GM19455 (cell line): ENCODE data around the gene TTBK2.
"Not testable (repeated sequence)": the region's sequence is repeated elsewhere in the genome, so short reads cannot be mapped to it uniquely, and the experiment has no call there.

Experiments used
- ATAC-seq: cut with Tn5 transposase; IDR thresholded peaks from one replicate; pipeline ENCODE4 v1.9.1; 2021; ENCODE audit not compliant: unreplicated experiment

TTBK2 gene

DNA sequence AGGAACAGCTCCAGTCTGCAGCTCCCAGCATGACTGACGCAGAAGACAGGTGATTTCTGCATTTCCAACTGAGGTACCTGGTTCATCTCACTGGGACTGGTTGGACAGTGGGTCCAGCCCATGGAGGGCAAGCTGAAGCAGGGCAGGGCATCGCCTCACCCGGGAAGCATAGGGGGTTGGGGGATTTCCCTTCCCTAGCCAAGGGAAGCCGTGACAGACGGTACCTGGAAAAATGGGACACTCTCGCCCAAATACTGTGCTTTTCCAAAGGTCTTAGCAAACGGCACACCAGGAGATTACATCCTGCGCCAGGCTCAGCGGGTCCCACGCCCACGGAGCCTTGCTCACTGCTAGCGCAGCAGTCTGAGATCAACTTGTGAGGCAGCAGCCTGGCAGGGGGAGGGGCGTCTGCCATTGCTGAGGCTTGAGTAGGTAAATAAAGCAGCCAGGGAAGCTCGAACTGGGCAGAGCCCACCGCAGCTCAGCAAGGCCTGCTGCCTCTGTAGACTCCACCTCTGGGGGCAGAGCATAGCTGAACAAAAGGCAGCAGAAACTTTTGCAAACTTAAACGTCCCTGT lies 156.3 kb downstream of the TTBK2 start:
- ATAC-seq, result not testable (repeated sequence)

GRCh38 chr15:42761813-42762212 lies 158.8 kb downstream of the TTBK2 start:
- ATAC-seq, result not testable (repeated sequence)

DNA sequence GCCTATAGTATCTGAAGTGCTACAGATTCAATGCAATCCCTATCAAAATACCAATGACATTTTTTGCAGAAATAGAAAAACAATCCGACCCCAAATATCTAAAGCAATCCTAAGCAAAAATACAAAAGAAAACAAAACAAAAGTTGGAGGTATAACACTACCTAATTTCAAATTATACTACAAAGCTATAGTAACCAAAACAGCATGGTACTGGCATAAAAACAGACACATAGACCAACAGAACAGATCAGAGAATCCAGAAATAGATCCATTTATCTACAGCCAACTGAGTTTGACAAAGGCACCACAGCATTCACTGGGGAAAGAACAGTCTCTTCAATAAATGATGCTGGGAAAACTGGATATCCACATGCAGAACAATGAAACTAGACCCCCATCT lies 159.8 kb downstream of the TTBK2 start:
- ATAC-seq, result no peak

DNA sequence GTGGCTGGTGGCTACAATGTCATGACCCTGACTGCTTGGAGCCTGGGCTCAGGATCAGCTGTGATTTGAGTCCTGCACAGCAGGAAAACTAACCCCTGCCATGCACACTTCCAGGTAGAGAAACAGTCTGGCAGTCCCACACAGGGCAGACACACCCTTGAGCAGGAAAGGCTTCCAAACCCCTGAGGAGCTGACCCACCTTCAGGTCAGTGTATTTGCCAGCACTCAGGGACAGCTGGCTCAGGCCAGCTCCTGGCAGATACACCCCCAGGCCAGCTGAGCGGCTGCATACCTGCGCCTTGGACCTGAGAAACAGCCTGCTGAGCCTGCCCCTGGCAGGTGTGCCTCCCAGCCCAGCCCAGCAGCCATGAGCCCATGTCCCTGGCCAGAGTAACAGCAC lies 161.5 kb downstream of the TTBK2 start:
- no peak for ATAC-seq

DNA sequence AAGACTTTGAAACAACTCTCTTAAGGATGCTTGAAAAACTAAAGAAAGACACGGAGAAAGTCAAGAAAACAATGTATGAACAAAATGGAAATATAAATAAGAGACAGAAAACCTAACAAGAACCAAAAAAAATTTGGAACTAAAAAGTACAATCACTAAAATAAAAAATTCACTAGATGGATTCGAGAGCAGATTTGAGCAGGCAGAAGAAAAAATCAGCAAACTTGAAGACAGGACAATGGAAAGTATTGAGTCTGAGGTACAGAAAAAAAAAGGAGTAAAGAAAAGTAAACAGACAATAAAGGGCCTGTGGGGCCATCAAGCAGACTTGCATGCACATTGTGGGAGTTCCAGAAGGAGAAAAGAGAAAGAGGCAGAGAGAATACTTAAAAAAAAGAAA lies 170.3 kb downstream of the TTBK2 start:
- no peak for ATAC-seq

- no peak for ATAC-seq
These were observed 171.3 kb downstream of the TTBK2 start for GRCh38 chr15:42749266-42749665.

DNA sequence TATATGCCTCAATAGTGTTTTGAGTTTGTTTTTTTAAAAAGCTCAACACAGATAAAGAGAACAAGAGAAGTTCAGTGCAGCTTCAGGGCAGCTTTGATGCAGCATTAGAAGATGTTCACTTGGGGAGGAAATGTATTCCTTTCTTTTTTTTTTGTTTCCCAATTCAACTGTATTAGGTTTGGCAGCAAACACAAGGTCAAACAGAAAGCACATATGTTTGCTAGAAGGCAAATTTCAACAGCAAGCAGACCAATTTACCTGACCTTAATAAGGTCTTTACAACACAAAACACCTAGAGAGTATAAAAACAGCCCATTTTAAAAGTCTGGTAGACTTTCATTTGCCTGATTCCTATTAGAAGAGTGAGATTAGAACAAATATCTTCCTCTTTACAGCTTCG lies 176.4 kb downstream of the TTBK2 start:
- ATAC-seq, result no peak

DNA sequence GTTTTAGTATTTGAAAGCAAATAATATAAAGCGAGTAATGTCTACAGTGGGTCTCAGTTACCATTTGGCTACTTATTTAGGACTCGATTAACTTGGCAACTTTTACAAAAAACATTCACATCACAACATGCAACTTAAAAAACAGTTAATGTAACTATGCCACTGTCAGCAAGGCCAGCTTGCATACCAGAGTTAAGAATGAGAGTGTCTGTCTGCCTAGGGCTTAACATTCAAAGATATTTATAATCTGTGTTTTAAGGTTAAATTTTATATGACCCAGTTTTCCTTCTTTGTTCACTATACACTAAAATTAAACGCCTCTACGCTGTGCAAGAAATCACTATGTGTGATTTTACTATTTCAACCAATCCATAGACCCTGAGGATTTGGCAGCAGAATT lies 178.4 kb downstream of the TTBK2 start:
- no peak for ATAC-seq

GRCh38 chr15:42741710-42742109 lies 178.9 kb downstream of the TTBK2 start:
- ATAC-seq, result no peak

GRCh38 chr15:42737529-42738328 lies 182.8 kb downstream of the TTBK2 start:
- no peak for ATAC-seq

DNA sequence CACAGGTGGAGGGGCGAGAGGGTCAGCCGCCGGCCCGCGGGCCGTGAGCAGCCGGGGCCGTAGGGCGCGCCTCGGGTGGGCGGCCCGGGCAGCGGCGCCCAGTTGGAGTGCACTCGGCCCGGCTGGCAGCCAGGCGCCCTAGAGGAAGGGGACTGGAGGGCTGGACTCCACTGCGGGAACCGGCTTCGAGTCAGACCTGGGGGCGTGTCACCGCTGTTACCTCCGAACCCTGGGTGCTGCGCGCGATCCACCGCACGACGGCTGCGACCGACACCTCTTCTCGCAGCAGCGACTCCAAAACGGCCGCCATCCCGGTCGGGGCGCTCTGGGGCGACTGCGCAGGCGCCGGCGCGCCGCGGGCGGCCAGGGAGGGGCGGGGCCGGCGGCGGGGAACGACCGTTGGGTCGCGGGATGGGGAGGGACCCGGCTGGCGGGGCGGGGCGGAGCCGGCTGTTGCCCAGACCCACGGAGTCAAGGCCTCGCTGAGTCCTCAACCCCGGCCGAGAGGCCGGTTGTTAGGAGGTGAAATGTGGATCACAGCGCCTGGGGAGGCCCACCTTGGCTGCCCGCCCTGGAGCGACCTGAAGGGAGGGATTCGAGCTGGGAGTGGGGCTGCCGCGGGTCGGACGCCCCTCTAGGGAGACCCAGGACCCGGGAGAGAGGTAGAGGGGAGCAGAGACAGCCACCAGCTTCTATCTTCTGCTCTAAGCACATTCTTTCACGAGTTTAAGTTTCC lies 183.6 kb downstream of the TTBK2 start, which contains the start of gene CDAN1:
Gene CDAN1 (minus strand): TSS at position 336 of the 736 bp plus-strand sequence. CDS start 26 bp downstream, at position 310.
- ATAC-seq, result peak; percentile 88

DNA sequence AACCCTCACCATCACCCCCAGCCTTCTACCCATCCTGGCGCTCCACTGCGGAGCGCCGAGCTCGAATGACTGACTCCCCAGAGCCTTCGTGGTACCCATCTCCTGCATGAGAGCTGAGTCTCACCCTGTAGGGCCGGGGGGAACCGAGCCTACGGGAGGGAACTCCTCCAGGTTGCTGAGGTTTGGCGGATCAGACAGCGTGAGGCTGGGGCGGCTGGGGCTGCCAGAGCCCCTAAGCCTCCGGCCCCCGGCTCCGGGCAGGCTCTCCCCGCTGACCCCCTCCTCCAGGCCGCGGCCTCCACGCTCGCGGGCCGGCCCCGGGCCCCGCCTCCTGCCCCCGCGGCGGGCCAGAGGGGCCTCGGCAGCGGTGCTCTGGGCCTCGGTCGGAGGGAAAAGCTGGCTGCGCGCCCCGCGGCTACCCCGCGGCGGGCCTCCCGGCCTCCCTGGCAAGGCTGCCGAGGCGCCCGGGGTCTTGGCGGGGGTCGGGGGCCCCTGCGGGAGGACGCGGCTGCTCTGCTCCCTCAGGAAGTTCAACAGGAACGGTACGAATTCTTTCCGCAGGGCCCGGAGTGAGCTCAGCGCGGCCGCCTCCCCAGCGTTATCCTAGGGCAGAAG lies 184.3 kb downstream of the TTBK2 start:
- peak; percentile 31 for ATAC-seq

DNA sequence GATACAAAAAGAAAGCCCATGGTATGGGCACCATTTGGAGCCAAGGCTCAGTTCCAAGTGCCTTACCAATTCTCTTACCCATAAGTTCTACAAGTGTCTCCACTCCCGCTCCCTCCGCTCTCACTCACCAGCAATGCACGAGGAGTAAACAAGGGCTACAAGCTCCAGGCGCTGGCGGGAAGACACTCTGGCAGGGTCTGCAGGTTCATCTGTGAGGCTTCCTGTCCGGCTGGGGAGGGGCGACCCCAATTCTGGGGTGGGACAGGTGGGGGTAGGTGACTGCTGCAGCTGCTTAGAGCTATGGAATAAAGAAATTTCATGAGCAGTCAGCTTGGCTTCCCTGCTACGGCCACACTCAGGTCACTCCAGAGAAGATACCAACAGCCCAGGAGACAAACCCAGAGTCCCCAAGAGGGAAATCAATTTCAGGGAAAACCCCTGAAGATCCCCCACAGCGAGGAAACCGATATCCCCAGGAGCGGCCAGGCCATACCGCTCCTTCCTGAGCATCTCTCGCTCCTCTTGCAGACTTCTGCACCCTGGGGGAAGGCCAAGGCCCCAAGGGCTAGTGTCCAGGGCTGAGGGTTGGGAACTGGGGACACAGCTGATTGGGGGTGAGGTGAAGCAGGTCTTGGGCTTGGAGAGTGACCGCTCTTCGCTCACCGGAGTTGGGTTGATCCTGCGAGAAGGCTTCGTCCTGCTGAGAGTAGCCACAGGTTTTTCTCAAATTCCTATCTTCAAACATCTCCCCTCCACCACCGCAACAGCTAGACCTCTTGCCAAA lies 185.0 kb downstream of the TTBK2 start:
- ATAC-seq, result no peak

DNA sequence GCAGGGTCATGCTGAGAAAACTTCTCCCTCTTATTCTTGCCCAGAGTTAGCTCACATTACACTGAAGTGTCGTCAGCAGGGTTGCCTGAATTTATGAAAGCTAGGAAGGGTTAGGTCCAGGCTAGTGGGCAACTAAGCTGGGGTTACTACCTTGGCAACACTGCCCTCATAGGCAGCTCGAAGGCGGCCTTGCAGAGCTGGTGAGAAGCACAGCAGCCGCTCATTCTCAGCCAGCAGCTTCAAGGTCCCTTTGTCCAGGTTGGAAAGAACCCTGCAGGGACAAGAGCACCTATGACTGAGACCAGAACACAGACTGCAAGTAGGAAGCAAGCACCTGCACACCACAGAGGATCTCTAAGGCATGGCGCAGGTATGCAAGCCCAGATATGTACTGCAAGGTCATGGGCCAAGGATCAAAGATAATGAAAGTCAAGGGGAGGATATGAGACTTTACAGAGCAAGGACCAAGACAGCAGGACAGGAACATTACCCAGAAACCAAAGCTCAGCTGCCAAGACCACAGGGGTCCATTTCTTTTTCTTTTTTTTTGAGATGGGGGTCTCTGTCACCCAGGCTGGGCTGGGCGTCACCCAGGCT lies 186.4 kb downstream of the TTBK2 start:
- ATAC-seq, result no peak

GRCh38 chr15:42733027-42733426 lies 187.6 kb downstream of the TTBK2 start:
- no peak for ATAC-seq

DNA sequence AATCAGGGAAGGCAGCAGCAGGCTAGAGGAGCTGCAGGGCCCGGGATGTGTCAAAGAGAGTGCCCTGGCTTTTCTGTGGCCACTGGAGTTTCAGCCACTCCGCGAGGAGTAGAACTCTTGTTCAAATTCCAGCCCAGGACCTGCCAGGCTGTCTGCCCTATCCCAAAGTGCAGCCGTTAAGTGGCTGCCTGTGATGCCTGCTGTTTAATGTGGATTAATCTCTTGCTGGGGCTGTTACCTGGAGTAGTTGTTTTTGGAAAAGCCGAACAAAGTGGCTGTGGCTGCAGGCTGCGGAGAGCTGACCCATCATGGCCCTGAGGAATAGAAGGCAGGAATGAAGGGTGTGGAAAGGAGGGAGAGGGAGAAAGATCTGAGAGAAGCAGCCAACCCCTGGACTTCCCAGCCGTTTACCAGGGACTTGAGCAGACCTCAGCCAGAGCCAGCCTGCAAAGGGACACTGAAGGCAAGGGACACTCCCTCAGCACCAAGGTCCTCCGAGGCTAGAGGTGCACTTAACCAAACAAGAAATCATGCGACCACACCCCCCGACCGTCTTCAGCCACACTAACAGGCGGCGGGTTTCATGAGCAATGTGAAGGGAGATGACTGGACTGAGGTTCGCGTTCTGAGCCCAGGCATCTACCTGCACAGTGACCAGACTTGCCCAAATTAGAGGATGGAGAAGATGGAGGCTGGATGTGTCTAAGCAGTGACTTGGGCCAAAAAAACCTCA lies 188.3 kb downstream of the TTBK2 start:
- no peak for ATAC-seq

DNA sequence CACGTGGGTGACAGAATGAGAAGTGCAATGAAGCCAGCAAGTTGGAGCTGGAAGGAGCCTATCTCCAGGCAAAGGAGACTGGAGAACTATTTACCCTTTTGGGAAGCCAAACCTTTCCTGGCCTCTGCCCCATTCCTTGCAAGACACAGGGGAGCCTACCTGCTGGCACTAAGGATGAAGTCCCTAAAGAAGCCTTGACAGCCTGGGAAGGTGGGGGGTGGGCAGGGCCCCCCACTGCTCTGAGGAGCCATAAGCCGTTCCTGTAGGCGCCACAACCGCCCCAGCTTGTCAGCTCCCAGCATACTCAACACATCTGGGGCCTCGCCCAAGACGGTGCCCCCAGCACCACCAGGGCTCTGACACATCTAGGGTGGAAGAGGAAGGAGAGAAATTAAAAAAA lies 189.1 kb downstream of the TTBK2 start:
- ATAC-seq, result no peak

DNA sequence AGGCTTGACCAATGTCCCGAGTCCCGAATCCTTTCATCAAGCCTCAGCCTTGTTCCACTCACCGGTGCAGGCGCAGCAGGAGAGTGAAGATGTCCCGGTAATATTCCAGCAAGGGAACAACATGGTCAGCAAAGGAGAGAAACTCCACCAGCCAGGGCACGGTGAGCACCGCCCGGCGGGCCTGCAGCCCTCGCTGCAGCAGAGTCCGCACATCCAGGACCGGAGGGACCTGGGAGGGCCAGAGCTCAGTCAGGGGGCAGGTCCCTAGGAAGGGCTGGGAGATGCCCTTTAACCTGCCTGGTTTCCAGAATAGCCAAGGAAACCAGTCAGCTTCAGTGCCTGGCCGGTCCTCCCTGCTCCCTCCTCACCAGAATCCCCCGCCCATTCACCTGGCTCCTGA lies 190.0 kb downstream of the TTBK2 start:
- no peak for ATAC-seq

- ATAC-seq, result no peak
These were observed 190.4 kb downstream of the TTBK2 start for GRCh38 chr15:42730135-42730534.

DNA sequence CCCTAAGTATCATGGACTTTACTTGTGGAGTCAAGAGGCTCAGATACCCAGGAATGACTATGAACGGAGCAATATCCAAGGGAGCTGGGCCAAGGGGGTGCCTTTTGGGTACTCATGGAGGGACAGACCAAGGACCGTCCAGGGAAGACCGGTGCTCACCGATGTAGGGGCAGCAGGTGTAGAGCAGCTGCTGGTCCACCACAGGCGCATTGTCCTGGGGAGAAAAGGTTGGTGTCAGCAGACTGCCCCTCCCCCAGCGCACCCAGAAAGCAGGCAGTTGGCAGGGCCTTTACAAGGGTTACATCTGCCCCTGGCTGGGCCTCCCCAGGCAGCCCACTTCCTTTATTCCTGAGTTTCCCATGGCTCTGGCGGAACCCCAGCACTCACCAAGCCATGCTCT lies 191.2 kb downstream of the TTBK2 start:
- ATAC-seq, result no peak
